NCI-H2227 (cell line): ENCODE results near the gene NFATC1.
A peak's percentile ranks its signal among the peaks of the same experiment; 100 is the strongest.
"Not testable (repeated sequence)": the region's sequence is repeated elsewhere in the genome, so short reads cannot be mapped to it uniquely, and the experiment has no call there.

Source experiments
- DNase-seq: peaks from one replicate; lab custom pipeline; 2025; ENCODE audit not compliant: unreplicated experiment; lab: John Stamatoyannopoulos, UW

The NFATC1 gene

DNA sequence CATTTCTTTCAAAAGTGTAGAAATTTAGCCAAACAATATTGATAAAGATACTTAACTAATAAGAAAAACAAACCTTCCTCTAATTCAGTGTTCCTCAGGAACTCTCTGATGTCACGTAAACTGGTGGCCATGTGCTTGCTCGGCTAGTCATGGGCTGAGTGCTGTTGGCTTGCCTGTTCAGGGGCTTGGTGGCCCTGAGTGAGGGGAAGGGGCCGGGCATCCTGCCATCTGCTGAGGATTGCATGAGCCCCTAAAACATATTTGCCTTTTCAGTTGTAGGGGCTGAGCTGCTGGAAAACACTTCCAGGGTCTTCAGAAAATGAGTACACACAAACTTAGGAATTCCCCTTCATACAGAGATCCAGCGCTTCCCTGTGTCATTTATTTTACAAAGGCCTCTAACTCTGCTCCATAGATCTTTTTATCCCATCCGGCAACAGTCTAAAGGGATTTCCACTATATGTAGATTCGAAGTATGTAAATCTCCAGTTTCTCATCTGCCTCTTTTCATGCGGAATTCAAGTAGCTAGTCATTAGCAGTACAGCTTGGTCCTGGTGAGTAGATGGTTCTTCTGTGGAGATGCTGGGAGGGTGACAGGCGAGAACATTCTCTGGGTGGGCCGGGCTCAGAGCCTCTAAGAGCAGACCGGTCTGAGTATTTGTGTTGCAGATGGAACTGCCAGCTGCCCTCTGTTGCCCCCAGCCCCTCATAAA is 20.1 kb upstream of the NFATC1 start:
- no peak for DNase-seq

DNA sequence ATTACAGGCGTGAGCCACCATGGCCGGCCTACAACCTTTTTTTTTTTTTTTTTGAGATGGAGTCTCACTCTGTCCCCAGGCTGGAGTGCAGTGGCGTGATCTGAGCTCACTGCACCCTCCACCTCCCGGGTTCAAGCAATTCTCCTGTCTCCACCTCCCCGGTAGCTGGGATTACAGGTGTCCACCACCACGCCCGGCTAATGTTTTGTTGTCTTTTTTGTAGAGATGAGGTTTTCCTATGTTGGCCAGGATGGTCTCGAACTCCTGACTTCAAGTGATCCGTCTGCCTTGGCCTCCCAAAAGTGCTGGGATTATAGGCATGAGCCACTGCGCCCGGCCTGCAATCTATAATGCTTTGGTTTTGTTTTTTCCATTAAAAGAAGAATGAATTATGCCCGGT is 19.1 kb upstream of the NFATC1 start:
- not testable (repeated sequence) for DNase-seq

DNA sequence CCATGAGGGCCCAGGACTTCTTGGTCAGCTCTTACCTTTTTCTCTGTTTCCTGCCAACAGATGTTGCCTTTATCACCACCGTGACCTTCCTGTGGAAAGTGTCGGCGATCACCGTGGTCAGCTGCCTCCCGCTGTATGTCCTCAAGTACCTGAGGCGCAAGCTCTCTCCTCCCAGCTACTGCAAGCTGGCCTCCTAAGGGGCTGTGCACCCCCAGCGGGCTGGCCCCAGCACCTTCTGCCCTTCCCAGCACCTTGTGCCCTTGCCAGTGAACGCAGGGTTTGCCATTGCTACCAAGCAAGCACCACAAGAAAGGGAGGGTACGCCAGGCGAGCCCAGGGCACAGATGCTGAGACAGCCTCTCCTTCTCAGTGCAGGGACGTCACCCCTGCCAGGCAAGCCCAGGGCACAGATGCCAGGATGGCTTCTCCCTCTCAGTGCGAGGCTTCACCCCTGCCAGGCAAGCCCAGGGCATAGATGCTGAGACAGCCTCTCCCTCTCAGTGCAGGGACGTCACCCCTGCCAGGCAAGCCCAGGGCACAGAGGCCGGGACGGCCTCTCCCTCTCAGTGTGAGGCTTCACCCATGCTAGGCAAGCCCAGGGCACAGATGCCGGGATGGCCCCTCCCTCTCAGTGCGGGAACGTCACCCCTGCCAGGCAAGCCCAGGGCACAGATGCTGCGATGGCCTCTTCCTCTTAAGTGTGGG is 18.4 kb upstream of the NFATC1 start:
- no peak for DNase-seq

DNA sequence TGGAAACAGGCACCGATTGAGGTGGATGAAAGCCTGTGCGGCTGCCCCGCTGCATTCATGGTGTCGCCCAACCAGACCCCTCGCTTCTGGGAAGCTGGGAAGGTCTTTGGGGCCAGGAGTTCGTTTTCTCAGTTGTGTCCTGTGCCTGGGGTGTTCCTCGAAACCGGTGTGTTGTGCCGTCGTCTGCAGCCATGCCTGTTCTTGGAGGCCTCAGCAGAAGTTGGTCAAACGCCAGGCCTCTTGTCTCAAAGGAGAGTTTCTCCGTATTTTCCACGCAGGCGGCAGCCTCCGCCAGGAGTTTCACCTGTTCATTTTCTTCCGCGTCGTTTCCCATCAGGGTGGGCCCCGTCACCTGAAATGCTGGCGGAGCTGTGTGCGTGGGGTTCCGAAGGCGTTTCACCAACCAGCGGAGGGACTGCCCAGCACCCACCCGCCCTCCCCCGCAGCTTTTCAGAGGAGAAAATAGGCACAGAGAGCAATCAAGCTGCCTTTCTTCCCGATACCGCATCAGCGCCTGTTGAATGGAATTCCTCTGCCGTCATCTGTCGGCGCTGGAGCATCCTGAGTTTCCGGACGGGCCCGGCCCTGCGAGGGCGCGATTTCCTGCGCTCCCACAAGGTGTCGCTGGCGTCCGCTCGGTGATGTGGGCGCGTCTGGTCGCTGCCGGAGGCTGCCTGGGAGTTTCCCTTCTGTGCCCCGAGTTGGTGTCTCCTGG is 17.0 kb upstream of the NFATC1 start:
- peak; percentile 82 for DNase-seq

DNA sequence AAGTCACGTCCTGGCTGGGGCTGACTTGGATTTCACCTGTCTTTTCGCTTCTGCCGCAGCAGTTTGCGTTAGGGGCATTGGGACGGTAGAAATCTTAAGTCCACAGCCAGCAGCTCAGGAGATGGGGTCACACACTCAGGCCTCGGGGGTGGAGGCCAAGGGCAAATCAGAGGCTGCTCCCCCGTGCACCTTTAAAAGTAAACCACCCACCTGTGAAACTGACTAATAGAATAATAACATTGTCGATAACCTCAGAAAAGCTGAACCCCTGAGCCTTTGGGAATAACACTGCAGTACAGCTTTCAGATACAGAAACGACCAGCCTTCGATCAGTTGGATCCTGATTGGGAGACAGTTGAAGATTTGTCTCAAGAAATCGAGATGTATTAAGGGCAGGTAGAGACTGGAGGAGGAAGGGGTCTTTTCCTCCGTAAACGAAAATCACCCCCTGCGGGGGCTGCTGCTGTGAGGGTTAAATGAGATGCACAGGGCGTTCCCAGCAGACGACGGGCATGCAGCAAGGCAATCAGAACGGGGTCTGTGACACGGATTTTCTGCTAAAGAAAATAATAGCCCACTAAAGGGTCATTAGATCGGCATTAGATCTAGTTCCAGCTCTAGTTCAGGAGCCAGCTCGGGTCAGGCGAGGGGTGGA is 16.4 kb upstream of the NFATC1 start:
- no peak for DNase-seq

DNA sequence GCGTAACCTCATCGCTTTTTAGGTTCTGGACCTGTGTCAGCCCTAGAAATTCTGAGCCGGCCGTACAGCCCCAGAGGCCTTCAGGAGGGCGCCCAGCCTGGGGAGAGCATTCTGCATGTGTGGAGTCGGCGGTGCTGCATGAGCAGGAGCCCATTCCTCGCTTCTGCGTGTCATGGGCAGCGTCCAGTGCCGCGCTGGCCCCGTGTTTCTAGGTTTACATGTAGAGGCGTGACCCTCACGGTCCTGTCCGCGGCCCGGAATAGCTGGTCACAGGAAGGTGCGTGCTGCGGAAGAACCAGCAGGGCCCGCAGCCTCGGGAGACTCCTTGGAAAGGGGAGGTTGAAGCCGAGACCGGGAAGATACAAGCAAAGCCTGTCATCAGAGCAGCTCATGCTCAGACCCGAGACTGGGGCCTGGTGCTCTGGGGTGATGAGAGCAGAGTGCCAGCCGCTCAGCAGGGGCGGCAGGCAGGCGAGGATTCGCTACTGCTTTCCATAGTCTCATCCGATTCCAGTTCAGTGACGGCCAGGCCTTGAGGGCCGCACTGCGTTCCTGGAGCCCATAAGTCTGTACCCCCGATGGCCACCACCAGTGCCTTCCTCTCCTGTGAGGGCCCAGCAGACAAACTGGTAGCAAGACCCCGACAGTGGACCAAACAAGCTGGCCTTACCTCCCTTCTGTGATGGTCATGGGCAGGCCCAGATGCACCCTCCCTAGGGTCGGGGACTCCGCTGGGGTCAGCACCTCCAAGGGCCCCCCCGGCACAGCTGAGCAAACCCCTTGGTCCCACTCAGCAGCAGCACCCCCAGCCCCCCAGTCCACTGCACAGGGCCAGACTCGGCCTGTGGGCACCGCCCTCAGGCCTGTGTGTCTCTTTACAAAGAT is 15.6 kb upstream of the NFATC1 start:
- DNase-seq: no peak

DNA sequence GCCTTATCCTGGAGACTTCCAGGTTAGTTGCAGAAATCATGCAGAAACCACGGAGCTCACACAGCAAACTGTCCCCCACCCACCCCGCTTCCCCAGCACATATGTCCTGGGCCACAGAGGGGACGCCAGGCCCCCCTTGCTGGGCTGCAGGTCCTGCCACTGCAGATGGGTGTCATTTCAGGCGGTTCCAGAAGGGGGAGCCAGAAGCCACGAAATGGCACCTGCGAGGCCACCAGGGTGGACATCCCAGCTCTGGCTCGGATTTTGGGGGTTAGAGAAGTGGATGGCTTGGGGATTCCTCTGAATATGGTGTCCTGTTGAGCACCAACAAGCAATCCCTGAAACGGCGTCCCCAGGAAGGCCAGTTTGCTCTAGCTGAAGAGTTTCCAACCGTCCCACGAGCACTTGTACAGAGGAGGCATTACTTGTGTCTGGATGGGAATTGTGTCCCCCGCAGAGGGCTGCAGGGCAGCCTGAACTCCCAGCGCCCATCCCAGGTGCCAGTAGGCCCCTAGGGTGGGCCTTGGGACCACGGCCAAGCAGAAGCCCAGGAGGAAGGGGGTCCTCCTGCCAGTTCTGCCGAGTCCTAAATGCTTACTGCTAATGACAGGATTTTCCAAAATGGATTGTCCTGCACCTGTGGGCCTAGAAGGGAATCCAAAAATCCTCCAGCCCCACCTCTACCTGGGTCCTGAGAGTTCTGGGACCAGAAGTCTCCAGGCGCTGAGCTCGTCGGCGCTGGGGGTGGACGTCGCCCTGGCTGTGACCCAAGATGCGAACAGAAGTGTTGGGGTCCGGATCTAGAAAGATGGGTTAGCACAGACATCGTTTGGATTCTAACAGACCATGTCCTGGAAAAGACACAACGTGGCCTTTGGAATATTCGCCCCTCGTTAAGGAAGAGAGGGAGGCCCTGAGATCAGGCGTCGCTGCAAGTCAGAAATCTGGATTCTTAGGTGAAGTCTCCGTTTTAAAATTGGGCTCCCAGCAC is 14.6 kb upstream of the NFATC1 start:
- DNase-seq: peak; percentile 71

DNA sequence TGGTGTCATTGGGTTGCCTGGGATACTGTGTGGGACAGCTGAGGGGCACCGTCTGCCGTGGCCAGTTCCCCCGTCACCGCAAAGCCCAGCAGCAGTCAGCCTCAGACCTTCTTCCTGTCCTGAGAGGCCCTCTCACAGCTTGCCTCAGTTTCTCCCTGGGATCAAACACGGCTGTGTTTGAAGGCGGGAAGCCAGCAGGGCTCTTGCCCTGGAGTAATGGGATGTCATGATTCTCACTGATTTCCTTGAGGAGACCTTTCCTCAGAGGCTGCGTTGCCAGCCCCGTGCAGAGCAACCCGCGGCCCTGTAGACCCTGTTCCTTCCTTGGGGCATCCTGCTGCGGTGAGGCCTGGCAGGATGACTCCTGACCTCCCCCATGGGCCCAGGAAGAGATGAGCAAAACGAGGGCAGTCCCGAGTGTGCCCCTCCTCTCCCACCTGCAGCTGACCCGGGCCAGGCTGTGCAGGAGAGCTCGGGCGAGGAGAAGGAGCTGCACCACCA is 13.9 kb upstream of the NFATC1 start:
- no peak for DNase-seq

DNA sequence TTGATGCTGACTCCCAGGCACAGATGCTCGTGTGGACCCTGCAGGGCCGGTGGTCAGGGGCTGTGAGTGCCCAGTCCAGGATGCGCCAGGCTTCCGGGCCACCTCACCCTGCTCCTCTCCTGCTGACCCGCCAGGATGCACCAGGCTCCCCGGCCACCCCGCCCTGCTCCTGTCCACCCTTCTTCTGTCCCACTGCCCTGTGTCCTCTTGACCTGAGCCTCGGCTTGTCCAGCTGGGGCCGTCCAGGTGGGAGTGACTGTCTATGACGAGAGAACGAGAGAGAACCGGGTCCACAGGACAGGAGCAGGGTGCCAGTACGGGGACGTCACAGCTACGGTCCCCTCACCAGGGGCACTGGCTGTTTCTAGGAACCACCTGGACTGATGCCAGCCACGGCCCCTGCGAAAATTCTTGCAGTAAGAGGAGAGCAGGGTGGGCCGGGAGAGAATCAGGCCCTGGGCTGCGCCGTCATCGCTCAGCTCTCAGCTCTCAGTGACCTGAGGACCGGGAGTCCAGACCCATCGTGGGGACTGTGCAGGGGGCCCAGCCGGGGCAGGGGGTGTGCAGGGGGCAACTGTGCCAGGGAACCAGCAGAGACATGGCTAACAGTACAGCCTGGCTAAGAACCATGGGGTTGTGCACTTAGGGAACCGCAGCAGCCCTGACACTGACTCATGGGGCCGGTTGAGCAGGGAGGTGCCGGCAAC is 12.9 kb upstream of the NFATC1 start:
- no peak for DNase-seq

DNA sequence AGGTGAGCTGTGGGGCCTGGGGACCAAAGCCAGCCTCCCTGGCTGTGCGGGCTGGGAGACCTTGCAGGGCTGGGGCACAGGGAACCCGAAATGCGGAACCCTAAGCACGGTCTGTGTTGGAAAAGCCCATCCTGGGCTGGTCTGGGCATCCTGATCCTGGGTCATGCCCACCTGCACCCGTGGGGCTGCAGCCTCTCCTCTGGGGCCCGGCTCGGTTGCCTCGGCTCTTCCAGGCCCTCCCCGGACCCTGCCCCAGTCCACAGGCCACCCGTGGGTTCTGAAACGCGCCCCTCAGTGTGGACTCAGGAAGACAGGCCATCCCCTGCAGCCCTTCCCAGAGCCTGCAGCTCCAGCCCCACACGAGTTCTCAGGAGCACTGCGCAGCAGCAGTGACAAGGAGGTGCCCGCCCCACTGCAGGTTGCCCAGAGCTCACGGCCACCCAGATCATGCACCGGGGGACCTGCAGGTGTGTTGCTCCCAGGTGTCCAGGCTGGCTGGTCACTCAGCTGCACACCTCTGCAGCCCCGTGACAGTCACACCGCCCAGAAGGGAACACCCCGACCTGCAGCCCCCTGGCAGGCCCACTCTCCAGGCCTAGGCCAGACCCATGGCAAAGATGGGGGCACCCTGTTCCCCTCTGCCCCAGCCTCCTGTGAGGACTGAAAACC is 12.2 kb upstream of the NFATC1 start:
- no peak for DNase-seq

DNA sequence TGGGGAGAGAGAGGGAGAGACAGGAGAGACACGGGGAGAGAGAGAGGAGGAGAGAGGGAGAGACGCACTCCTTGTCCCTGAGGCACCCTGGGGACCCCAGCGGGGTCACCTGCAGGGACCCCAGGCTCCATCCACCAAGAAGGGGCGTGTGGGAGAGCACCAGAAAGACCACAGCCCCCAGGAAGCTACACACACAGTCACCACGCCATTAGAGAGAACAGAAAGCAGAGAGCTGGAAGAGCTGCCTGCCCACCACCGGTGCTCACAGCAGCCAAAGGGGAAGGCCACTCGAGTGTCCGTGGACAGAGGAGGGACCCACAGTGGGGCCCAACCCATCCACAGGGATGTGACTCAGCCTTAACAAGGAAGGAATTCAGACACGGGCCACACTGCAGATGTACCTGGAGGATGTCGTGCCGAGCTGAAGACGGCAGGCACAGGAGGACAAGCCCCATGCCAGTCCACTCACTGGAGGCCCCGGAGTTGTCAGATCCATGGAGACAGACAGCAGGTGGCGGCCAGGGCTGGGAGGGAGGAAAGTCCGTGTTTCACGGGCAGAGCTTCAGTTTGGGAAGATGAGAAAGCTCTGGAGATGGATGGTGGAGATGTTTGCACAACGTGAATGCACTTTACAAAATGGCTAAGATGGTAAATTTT is 11.5 kb upstream of the NFATC1 start:
- DNase-seq: no peak

DNA sequence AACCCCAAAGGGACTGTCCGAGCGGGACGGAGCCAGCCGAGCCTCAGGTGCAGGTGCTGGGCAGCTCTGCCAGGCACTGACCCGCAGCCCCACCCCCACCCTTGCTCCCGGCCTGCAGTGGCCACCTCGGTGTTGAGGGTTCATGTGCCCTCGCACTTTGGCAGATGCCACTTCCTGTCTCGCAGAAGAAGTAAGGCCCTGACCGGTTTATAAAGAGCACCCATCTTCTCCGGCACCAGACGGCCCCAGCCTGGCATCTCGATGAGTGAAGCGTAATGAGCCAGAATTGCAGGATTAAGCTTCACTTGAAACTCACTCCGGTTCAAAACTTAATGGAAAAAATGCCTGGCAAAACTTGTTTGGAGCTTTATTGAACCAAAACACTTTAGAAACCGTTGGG is 10.9 kb upstream of the NFATC1 start:
- no peak for DNase-seq

DNA sequence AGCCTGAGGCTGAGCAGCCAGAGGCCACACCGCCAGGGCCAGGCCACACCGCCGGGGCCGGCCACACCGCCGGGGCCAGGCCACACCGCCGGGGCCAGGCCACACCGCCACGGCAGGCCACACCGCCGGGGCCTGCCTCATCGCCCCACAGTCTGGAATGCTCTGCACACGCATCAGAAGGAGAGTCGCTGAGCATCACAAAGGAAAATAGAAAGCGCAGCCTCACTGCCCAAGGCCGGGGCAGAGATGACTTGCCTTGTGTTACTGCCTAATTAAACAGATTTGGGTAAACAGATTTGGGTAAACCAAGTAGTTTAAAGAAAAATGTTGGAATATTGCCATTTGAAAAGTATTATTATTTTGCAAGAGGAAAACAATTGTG is 10.4 kb upstream of the NFATC1 start:
- no peak for DNase-seq

DNA sequence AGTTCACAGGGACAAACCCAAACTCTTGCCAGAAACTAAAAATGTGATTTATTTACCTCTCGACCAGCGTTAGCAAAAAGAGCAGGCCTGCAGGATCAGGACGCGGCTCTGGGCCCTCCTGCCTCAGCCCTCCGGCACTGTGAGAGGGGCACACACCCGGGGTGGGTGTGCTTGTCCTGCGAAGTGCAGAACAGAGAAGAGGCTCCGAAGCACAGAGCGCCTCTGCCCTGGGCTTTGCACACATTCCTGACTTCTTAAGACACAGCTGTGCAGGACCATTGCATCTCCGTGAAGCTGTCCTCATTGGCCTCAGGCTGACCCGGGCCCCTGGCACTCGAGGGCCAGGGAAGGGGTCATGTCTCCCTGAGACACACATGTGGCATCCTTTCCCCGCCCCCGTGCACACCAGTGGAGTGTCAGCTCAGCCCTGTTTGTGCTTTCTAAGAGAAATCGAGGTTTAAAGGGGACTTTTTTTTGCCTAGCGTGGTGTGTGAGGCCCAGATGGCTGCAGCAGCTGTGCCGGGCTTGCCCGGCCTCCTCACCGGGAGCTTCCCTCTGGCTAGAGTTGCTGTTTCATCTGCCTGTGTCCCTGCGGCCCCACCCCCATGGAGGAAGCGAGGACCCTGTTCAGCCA is 9.9 kb upstream of the NFATC1 start:
- DNase-seq: no peak

DNA sequence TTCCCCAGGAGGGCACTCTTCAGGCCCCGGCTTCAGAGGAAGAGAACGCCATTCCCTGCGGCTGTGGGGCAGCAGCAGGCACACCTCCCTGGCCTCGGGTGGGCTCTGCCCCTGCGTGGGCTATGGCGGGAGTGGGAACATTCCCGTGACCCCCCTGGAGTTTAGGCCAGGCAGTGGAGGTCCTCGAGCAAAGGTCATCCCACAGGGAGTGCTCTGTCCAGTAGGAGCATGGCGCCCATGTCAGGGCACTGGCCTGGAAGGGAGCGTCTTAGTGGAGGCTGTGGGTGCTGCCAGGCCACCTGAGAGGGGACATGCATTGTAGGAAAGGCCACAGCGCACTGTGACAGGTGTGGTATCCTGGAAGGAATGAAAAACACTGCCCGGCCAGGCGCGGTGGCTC is 9.2 kb upstream of the NFATC1 start:
- no peak for DNase-seq

DNA sequence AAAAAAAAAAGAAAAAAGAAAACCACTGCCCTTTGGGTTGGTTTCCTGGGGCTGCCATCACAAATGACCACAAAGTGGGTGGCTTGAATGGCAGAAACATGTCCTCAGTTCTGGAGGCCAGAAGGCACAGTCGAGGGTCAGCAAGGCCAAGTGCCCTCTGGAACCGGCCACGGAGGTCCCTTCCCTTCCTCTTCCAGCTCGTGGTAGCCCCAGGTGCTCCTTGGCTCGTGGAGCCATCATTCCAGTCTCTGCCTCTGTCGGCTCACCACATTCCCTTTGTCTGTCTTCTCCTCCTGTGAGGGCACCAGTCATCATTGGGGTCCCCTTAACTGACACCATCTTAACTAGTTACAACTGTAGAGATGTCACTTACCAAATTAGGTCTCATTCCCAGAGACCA is 8.5 kb upstream of the NFATC1 start:
- no peak for DNase-seq

DNA sequence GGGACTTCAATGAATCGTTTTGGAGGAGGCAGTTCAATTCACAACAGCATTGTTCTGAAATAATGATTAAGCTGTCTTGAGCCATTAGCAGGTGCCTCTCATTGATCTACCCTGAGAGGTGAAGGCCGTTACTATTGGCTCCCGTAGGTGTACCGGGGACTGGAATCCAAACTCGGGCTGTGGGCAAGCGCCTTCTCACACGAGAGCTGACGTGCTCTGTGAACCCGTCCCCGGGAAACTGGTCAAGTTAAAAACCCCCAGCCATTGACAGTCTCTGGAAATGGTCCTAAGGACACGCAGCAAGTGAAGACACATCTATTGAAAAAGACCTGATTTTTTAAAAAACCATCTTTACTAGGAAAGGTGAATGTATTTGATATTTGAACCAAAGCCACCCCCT is 8.1 kb upstream of the NFATC1 start:
- no peak for DNase-seq
